Measurements from ENCODE around the gene ARHGAP4.

The ARHGAP4 gene

DNA sequence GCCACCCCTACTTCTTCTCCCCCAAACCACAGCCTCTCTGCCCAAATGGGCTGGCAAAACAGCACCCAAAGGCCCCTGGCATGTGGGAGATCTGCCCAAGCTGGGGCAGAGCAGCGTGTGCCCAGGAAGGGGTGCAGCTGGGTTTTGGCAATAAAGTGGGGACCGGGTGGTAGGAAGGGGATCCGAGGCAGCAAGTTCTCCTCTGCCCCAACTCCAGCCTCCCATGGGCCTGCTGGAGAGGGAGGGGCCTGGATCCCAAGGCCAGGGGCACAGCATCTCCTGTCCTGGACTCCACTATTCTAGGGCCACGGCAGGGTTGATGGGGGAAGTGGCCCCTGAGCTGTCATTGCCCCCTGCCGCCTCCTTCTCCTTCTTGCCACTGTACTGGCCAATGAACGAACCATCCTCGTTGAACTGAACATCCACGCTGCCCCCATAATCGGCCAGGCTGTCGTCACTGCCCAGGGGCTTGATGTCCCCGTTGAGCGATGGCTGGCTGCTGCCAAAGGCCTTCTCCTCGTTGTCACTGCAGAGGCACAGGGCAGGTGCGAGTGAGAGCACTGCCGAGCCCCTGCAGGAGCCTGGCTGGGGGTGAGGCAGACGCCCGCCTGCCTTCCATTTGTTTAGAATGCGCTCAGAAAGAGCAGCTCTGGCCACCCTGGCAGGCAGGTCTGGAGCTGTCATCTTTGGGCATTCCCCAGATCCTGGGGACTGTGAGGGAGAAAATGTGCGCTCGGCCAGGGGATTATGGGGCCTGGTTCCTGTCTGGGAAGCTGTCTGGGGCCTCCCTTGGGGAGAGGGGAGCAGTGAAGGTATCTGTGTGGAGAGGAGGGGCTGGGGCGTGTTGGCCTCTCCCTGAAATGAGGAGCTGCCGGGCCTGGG is 63.5 kb downstream of the ARHGAP4 start:
- no peak overlapping the region for H3K4me3 ChIP-seq (ENCODE audit: low read depth, low read length)
- DNase-seq (ENCODE audit: low read depth) = no peak
- TF ChIP-seq, protein P1, sequence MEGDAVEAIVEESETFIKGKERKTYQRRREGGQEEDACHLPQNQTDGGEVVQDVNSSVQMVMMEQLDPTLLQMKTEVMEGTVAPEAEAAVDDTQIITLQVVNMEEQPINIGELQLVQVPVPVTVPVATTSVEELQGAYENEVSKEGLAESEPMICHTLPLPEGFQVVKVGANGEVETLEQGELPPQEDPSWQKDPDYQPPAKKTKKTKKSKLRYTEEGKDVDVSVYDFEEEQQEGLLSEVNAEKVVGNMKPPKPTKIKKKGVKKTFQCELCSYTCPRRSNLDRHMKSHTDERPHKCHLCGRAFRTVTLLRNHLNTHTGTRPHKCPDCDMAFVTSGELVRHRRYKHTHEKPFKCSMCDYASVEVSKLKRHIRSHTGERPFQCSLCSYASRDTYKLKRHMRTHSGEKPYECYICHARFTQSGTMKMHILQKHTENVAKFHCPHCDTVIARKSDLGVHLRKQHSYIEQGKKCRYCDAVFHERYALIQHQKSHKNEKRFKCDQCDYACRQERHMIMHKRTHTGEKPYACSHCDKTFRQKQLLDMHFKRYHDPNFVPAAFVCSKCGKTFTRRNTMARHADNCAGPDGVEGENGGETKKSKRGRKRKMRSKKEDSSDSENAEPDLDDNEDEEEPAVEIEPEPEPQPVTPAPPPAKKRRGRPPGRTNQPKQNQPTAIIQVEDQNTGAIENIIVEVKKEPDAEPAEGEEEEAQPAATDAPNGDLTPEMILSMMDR (IDR thresholded peaks at IDR 0.05; ENCODE audit: low read depth, low read length, missing control alignments) = no peak

DNA sequence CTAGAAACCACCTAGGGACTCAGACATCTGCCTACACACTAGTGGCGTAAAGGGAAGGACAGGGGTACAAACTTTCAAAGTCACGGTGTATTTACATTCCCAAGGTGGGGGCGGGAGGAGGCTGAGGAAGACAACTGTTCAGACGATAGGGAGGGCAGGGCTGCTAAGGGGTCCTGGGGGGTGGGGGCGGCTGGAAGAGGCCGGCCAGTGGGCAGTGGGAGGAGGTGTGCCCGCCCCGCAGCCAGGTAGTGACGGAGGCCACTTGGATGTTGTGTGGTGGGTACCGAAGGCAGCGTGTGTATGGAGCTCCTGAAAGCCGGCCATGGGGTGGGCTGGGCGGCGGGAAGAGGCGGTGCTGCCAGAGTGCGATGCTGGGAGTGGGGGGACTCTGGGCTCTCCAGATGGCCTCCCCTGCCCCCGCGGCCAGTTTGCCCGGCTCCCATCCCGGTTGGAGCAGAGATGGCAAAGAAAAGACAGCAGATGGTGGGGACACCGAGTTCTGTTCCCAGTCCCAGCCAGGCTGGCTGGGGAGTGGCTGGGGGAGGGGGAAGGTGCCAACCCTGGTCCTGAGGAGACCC is 64.2 kb downstream of the ARHGAP4 start:
- DNase-seq (ENCODE audit: low read depth) = no peak
- TF ChIP-seq, protein P1 (IDR thresholded peaks at IDR 0.05; ENCODE audit: low read depth, low read length, missing control alignments) = no peak
- no peak overlapping the region for H3K4me3 ChIP-seq (ENCODE audit: low read depth, low read length)

DNA sequence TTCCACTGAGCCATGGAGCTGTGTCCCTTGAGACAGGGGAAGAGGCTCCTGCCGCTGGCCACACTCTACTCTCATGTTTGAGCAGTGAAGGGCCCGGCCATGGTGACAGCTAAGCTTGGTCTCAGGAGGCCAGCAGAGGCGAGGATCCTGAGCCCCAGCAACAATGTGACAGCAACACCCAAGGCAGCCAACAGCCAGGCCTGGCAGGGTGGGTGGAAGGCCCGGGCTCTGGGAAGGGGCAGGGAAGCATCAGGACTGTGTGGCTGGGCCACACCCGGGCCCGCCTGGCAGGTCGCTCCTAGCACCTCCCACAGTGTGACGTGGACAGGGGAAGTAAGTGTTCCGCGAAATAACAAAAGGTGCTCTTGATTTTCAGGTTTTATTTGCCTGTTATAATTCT is 64.9 kb downstream of the ARHGAP4 start:
- TF ChIP-seq, protein P1 (IDR thresholded peaks at IDR 0.05; ENCODE audit: low read depth, low read length, missing control alignments) = no peak
- DNase-seq (ENCODE audit: low read depth) = no peak
- H3K4me3 ChIP-seq (ENCODE audit: low read depth, low read length) = no peak overlapping the region

Measured in GM12864 (cell line).